DMS53 (cell line): ENCODE data around the gene TNK1.

ENCODE experiments used
- DNase-seq: peaks from one replicate; lab custom pipeline; 2025; lab: John Stamatoyannopoulos, UW

The TNK1 gene

DNA sequence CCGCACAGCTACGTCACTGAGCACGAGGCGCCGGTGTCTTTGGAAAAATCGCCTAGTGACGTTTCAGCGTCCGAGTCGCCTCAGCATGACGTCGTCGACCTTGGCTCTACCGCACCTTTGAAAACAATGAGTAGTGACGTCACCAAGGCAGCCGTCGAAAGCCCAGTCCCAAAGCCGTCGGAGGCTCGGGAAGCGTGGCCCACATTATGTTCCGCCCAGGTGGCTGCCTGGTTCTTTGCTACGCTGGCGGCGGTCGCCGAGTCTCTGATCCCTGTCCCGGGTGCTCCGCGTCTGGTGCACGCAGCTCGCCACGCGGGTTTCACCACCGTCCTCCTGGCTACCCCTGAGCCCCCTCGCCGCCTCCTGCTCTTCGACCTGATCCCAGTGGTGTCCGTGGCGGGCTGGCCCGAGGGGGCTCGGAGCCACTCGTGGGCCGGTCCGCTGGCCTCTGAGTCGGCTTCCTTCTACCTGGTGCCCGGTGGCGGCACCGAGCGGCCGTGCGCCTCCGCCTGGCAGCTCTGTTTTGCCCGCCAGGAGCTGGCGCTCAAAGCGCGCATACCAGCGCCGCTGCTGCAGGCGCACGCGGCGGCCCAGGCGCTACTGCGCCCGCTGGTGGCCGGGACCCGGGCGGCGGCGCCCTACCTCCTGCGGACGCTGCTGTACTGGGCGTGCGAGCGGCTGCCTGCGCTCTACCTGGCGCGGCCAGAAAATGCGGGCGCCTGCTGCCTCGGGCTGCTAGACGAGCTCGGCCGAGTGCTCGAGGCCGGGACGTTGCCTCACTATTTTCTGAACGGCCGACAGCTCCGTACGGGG lies 55.9 kb downstream of the TNK1 start:
- peak; percentile 98 for DNase-seq

DNA sequence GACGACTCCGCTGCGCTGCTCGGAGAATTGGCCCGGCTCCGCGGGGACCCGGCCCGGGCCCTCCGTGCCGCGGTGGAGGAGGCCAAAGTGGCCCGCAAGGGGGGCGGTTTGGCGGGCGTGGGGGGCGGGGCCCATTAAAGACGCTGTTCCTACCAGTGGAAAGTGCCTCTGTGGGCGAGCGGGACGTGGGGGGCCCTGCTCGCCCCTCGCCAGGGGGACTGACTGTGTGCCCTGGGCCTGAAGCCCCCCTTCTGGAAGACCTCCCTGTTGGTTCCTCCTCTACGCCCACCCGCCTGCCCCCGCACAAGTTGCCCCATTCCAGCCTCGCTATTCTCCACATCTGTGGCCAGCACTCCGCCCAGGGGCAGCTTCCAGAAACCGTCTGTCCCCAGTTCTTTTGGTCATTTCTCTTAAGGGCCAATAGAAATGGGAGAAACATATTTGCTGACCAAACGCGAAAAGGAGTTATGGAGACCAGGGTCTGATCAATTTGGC lies 56.5 kb downstream of the TNK1 start:
- peak; percentile 68 for DNase-seq

DNA sequence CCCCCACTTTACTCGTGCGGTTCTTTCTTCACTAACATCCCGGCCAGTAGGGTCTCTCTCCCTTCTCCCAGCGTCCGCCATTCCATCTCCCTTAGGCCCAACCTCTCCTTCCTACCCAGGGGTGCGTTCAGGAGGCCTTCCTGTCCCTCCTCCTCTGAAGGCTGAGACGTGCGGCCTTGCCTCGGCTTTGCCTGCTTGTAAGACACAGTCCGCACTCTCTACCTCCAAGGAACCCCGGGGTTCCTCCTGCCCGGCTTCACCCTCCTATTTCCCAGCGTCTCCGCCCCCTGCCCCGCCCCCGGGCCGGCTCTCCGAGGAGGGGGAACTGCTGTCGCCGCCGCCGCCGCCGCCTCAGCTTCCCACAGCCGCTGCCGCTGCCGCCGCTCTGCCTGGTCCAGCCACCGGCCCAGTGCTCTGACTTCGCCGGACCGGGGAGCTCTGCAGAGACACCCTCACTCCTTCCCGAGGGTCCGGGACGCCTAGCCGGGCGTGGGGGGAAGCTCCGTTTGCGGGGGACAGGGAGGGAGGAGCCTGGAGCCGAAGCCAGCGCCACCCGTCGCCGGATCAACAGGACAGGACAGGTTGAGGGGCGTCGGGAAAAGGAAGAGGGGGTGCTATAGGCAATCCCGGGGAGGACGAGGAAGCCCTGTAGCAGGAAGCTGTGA lies 57.2 kb downstream of the TNK1 start:
- DNase-seq, result peak; percentile 77

DNA sequence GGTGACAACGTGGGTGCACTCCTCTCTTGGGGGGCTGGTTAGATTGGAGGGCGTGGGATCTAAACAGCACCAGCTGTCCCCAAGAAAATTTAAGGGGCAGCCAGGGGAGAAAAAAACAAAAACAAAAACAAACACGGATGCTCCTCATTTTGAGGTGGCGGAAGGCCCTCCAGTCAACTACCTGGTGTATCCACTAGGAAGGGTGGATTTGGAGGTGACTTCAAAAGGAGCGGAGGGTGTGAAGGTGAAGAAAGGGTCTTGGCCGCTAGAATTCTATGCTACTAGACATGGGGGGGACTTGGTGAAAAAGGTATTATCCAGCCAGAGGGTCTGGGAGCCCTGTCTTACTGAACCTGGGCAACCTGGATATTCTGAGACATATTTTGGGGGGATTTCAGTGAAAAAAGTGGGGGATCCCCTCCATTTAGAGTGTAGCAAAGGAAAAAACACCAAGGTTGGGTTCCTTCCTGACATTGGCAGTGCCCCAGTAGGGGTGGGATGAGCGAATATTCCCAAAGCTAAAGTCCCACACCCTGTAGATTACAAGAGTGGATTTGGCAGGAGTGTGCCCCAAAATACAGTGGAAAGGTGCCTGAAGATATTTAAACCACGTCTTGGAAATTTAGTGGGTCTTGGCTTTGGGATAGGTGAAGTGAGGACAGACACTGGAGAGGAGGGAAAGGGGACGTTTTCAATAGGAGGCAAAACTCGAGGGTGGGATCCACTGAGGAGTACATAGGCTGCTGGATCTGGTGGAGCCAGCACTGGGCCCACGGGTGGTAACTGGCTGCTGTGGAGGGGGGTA lies 58.0 kb downstream of the TNK1 start:
- no peak for DNase-seq
